ENCODE results near the gene MARCKSL1. TPM values are rescaled to one million over a fixed set of nuclear protein-coding genes. Genes with fewer than 3 reads are reported as not detected.

Gene MARCKSL1
- 893 TPM for polyA plus RNA-seq (2013, experiment 1 of 4)
- 819 TPM for polyA plus RNA-seq (2013, experiment 2 of 4)
- polyA plus RNA-seq (2013, experiment 3 of 4): 643 TPM
- 739 TPM for polyA plus RNA-seq (2013, experiment 4 of 4)

GRCh38 chr1:32335790-32336590 is at the start of gene MARCKSL1:
MARCKSL1 (minus strand) TSS chr1:32336233; CDS start chr1:32336033, 200 bp downstream.
- H3K36me3 ChIP-seq (ENCODE audit: control insufficient read depth, insufficient read depth, low read length): peaks cover 30% of the 10 kb centered on the region
- H3K27me3 ChIP-seq (ENCODE audit: control insufficient read depth, insufficient read depth, low read length, poor library complexity, severe bottlenecking): no peaks in the 10 kb centered on the region
- WGBS, 2 experiments: 1% methylated on average over 93 to 95 of the region's 95 CpGs
- no peaks in the 10 kb centered on the region for H3K9me3 ChIP-seq (ENCODE audit: control insufficient read depth, low read length)
- peaks cover 36% of the 10 kb centered on the region for H3K4me1 ChIP-seq (ENCODE audit: control insufficient read depth, insufficient read depth, low read length)
- peak within 1 kb of the TSS; percentile 93 for H3K27ac ChIP-seq (ENCODE audit: insufficient read depth, low read depth, low read length, poor library complexity, severe bottlenecking)
- peak within 1 kb of the TSS; percentile 70 for H3K4me3 ChIP-seq (ENCODE audit: insufficient read depth, low read depth, low read length)

- WGBS, 2 experiments: 84 to 92% methylated on average over 9 of the region's 9 CpGs
- peaks cover 68% of the 10 kb centered on the region for H3K36me3 ChIP-seq (ENCODE audit: control insufficient read depth, insufficient read depth, low read length)
- H3K4me3 ChIP-seq (ENCODE audit: insufficient read depth, low read depth, low read length): no peak overlapping the region
- H3K27me3 ChIP-seq (ENCODE audit: control insufficient read depth, insufficient read depth, low read length, poor library complexity, severe bottlenecking): no peaks in the 10 kb centered on the region
- no peaks in the 10 kb centered on the region for H3K9me3 ChIP-seq (ENCODE audit: control insufficient read depth, low read length)
- H3K27ac ChIP-seq (ENCODE audit: insufficient read depth, low read depth, low read length, poor library complexity, severe bottlenecking): no peak overlapping the region
- H3K4me1 ChIP-seq (ENCODE audit: control insufficient read depth, insufficient read depth, low read length): no peaks in the 10 kb centered on the region
Observed at GRCh38 chr1:32380057-32380456, 44.0 kb upstream of the MARCKSL1 start.

GRCh38 chr1:32377541-32378220 is 41.6 kb upstream of the MARCKSL1 start:
- Histone ChIP-seq H3K36me3 (ENCODE audit: control insufficient read depth, insufficient read depth, low read length) (peaks cover 56% of the 10 kb centered on the region), H3K4me1 (ENCODE audit: control insufficient read depth, insufficient read depth, low read length) (no peaks in the 10 kb centered on the region), H3K9me3 (ENCODE audit: control insufficient read depth, low read length) (no peaks in the 10 kb centered on the region), H3K27ac (ENCODE audit: insufficient read depth, low read depth, low read length, poor library complexity, severe bottlenecking) (no peak overlapping the region), H3K4me3 (ENCODE audit: insufficient read depth, low read depth, low read length) (no peak overlapping the region), H3K27me3 (ENCODE audit: control insufficient read depth, insufficient read depth, low read length, poor library complexity, severe bottlenecking) (no peaks in the 10 kb centered on the region)
- WGBS, 2 experiments: 94 to 96% methylated on average over 12 of the region's 12 CpGs

GRCh38 chr1:32376199-32376598 is 40.2 kb upstream of the MARCKSL1 start:
- Histone ChIP-seq H3K9me3 (ENCODE audit: control insufficient read depth, low read length) (no peaks in the 10 kb centered on the region), H3K4me3 (ENCODE audit: insufficient read depth, low read depth, low read length) (no peak overlapping the region), H3K27ac (ENCODE audit: insufficient read depth, low read depth, low read length, poor library complexity, severe bottlenecking) (no peak overlapping the region), H3K4me1 (ENCODE audit: control insufficient read depth, insufficient read depth, low read length) (no peaks in the 10 kb centered on the region), H3K27me3 (ENCODE audit: control insufficient read depth, insufficient read depth, low read length, poor library complexity, severe bottlenecking) (no peaks in the 10 kb centered on the region), H3K36me3 (ENCODE audit: control insufficient read depth, insufficient read depth, low read length) (peaks cover 50% of the 10 kb centered on the region)
- WGBS, 2 experiments: 95 to 98% methylated on average over 11 of the region's 11 CpGs

- peaks cover 38% of the 10 kb centered on the region for H3K36me3 ChIP-seq (ENCODE audit: control insufficient read depth, insufficient read depth, low read length)
- no peak overlapping the region for H3K4me3 ChIP-seq (ENCODE audit: insufficient read depth, low read depth, low read length)
- WGBS, 2 experiments: 90 to 91% methylated on average over 1 of the region's 1 CpG
Observed at GRCh38 chr1:32373996-32374592, 38.1 kb upstream of the MARCKSL1 start.

GRCh38 chr1:32372149-32372756 is 36.2 kb upstream of the MARCKSL1 start:
- 93 to 95% methylated on average over 5 of the region's 5 CpGs for WGBS, 2 experiments
- Histone ChIP-seq H3K36me3 (ENCODE audit: control insufficient read depth, insufficient read depth, low read length) (peaks cover 43% of the 10 kb centered on the region), H3K4me1 (ENCODE audit: control insufficient read depth, insufficient read depth, low read length) (no peaks in the 10 kb centered on the region), H3K9me3 (ENCODE audit: control insufficient read depth, low read length) (no peaks in the 10 kb centered on the region), H3K4me3 (ENCODE audit: insufficient read depth, low read depth, low read length) (no peak overlapping the region), H3K27ac (ENCODE audit: insufficient read depth, low read depth, low read length, poor library complexity, severe bottlenecking) (no peak overlapping the region), H3K27me3 (ENCODE audit: control insufficient read depth, insufficient read depth, low read length, poor library complexity, severe bottlenecking) (no peaks in the 10 kb centered on the region)

More at GRCh38 chr1:32373996-32374592, 38.1 kb upstream of the MARCKSL1 start:
- Histone ChIP-seq H3K27ac (ENCODE audit: insufficient read depth, low read depth, low read length, poor library complexity, severe bottlenecking) (no peak overlapping the region), H3K9me3 (ENCODE audit: control insufficient read depth, low read length) (no peaks in the 10 kb centered on the region), H3K27me3 (ENCODE audit: control insufficient read depth, insufficient read depth, low read length, poor library complexity, severe bottlenecking) (no peaks in the 10 kb centered on the region), H3K4me1 (ENCODE audit: control insufficient read depth, insufficient read depth, low read length) (no peaks in the 10 kb centered on the region)

GRCh38 chr1:32367912-32368635 is 32.0 kb upstream of the MARCKSL1 start:
- 94 to 97% methylated on average over 7 of the region's 7 CpGs for WGBS, 2 experiments
- Histone ChIP-seq H3K27ac (ENCODE audit: insufficient read depth, low read depth, low read length, poor library complexity, severe bottlenecking) (no peak overlapping the region), H3K36me3 (ENCODE audit: control insufficient read depth, insufficient read depth, low read length) (peaks cover 50% of the 10 kb centered on the region)

GRCh38 chr1:32365445-32365844 is 29.4 kb upstream of the MARCKSL1 start:
- WGBS, 2 experiments: 94 to 95% methylated on average over 6 of the region's 6 CpGs
- no peak overlapping the region for H3K4me3 ChIP-seq (ENCODE audit: insufficient read depth, low read depth, low read length)
- H3K9me3 ChIP-seq (ENCODE audit: control insufficient read depth, low read length): no peaks in the 10 kb centered on the region
- H3K27ac ChIP-seq (ENCODE audit: insufficient read depth, low read depth, low read length, poor library complexity, severe bottlenecking): no peak overlapping the region
- peaks cover 24% of the 10 kb centered on the region for H3K27me3 ChIP-seq (ENCODE audit: control insufficient read depth, insufficient read depth, low read length, poor library complexity, severe bottlenecking)
- peaks cover 42% of the 10 kb centered on the region for H3K36me3 ChIP-seq (ENCODE audit: control insufficient read depth, insufficient read depth, low read length)
- H3K4me1 ChIP-seq (ENCODE audit: control insufficient read depth, insufficient read depth, low read length): peaks cover 4% of the 10 kb centered on the region

More at GRCh38 chr1:32367912-32368635, 32.0 kb upstream of the MARCKSL1 start:
- H3K4me3 ChIP-seq (ENCODE audit: insufficient read depth, low read depth, low read length): no peak overlapping the region
- H3K27me3 ChIP-seq (ENCODE audit: control insufficient read depth, insufficient read depth, low read length, poor library complexity, severe bottlenecking): no peaks in the 10 kb centered on the region
- no peaks in the 10 kb centered on the region for H3K9me3 ChIP-seq (ENCODE audit: control insufficient read depth, low read length)
- H3K4me1 ChIP-seq (ENCODE audit: control insufficient read depth, insufficient read depth, low read length): no peaks in the 10 kb centered on the region

- Histone ChIP-seq H3K36me3 (ENCODE audit: control insufficient read depth, insufficient read depth, low read length) (peaks cover 42% of the 10 kb centered on the region), H3K9me3 (ENCODE audit: control insufficient read depth, low read length) (no peaks in the 10 kb centered on the region), H3K27ac (ENCODE audit: insufficient read depth, low read depth, low read length, poor library complexity, severe bottlenecking) (no peak overlapping the region), H3K4me1 (ENCODE audit: control insufficient read depth, insufficient read depth, low read length) (peaks cover 4% of the 10 kb centered on the region), H3K27me3 (ENCODE audit: control insufficient read depth, insufficient read depth, low read length, poor library complexity, severe bottlenecking) (peaks cover 28% of the 10 kb centered on the region), H3K4me3 (ENCODE audit: insufficient read depth, low read depth, low read length) (no peak overlapping the region)
- 95 to 97% methylated on average over 5 of the region's 5 CpGs for WGBS, 2 experiments
Observed at GRCh38 chr1:32364836-32365235, 28.8 kb upstream of the MARCKSL1 start.

All from ectodermal cell (in vitro differentiated cells).